Bronchus fibroblast of lung (primary cell): ENCODE measurements around the gene NIPAL3. TPM values are rescaled to one million over a fixed set of nuclear protein-coding genes. Genes with fewer than 3 reads are reported as not detected.

Experiments
- total RNA-seq: library from RNA; depleted of rRNA; stranded (reverse); fragments of >200 nt; gene quantifications from 2 replicates; pipeline ENCODE4 v1.2.3, GENCODE V29; 2015

NIPAL3 gene
- 38.9 and 39.7 TPM in 2 replicates for total RNA-seq

GRCh38 chr1:24415334-24415909 lies at the start of gene NIPAL3:
NIPAL3 (plus strand) TSS chr1:24415802; CDS start chr1:24419548, 3,746 bp downstream.

GRCh38 chr1:24413350-24414163 lies 2.0 kb upstream of the NIPAL3 start, which contains the start of gene STPG1:
STPG1 (minus strand) TSS chr1:24413782; CDS start chr1:24401388, 12,394 bp downstream.

GRCh38 chr1:24502709-24503058 lies 87.1 kb downstream of the NIPAL3 start, which contains the start of gene RCAN3:
RCAN3 (plus strand) TSS chr1:24502836; CDS start chr1:24514373, 11,537 bp downstream.

Other genes with a start within 250 kb of the NIPAL3 start
- gene IFNLR1, start 228.5 kb upstream of the NIPAL3 start, total RNA-seq: not detected in 2 replicates
- gene GRHL3, start 96.4 kb upstream of the NIPAL3 start, total RNA-seq: 0.17 TPM in 1 of 2 replicates, not detected in the other
- gene STPG1, start 2.0 kb upstream of the NIPAL3 start, total RNA-seq: 6.7 and 8.2 TPM in 2 replicates
- 4.2 and 4.9 TPM in 2 replicates for gene RCAN3, start 87.0 kb downstream of the NIPAL3 start, total RNA-seq
- not detected in 2 replicates for gene NCMAP, start 140.3 kb downstream of the NIPAL3 start, total RNA-seq
- 40.4 and 50.1 TPM in 2 replicates for gene SRRM1, start 227.5 kb downstream of the NIPAL3 start, total RNA-seq